RPMI7951 (cell line): ENCODE results near the gene GOLGA1. TPM values are rescaled to one million over a fixed set of nuclear protein-coding genes. Genes with fewer than 3 reads are reported as not detected.
"Not testable (repeated sequence)": the region's sequence is repeated elsewhere in the genome, so short reads cannot be mapped to it uniquely, and the experiment has no call there.

Source experiments
- DNase-seq: peaks from one replicate; pipeline ENCODE4 v3.0.0-alpha.2; 2012; ENCODE audit warnings: low read depth
- total RNA-seq: library from RNA; depleted of rRNA; stranded (reverse); fragments of >200 nt; shearing (Covaris generic); gene quantifications from 2 replicates; pipeline ENCODE4 v1.2.3, GENCODE V29; 2014; rRNA removed

The GOLGA1 gene
- 6.2 and 9.3 TPM in 2 replicates for total RNA-seq

GRCh38 chr9:124940894-124941678, at the start of gene GOLGA1:
Gene GOLGA1, minus strand, starts transcription at chr9:124941083. Its CDS starts 2,372 bp downstream, at chr9:124938711.
- peak; percentile 91 for DNase-seq

GRCh38 chr9:124983698-124984097, 42.8 kb upstream of the GOLGA1 start:
- no peak for DNase-seq

- no peak for DNase-seq
Measured at GRCh38 chr9:124980431-124980830, 39.5 kb upstream of the GOLGA1 start.

- DNase-seq: no peak
Measured at GRCh38 chr9:124975131-124975530, 34.2 kb upstream of the GOLGA1 start.

- no peak for DNase-seq
Measured at GRCh38 chr9:124973807-124974206, 32.9 kb upstream of the GOLGA1 start.

GRCh38 chr9:124972241-124972770, 31.4 kb upstream of the GOLGA1 start:
- no peak for DNase-seq

- DNase-seq: no peak
Measured at GRCh38 chr9:124969401-124969800, 28.5 kb upstream of the GOLGA1 start.

- no peak for DNase-seq
Measured at GRCh38 chr9:124968238-124968637, 27.4 kb upstream of the GOLGA1 start.

- DNase-seq: not testable (repeated sequence)
Measured at GRCh38 chr9:124965775-124966568, 25.1 kb upstream of the GOLGA1 start.

- DNase-seq: no peak
Measured at GRCh38 chr9:124964604-124965003, 23.7 kb upstream of the GOLGA1 start.

- no peak for DNase-seq
Measured at GRCh38 chr9:124964056-124964455, 23.2 kb upstream of the GOLGA1 start.

- no peak for DNase-seq
Measured at GRCh38 chr9:124960409-124960752, 19.5 kb upstream of the GOLGA1 start.

- not testable (repeated sequence) for DNase-seq
Measured at GRCh38 chr9:124959671-124960408, 19.0 kb upstream of the GOLGA1 start.

- DNase-seq: no peak
Measured at GRCh38 chr9:124954255-124954654, 13.4 kb upstream of the GOLGA1 start.

GRCh38 chr9:124950050-124950718, 9.3 kb upstream of the GOLGA1 start:
- DNase-seq: no peak

GRCh38 chr9:124949387-124949786, 8.5 kb upstream of the GOLGA1 start:
- DNase-seq: no peak

GRCh38 chr9:124947727-124948391, 7.0 kb upstream of the GOLGA1 start:
- no peak for DNase-seq

- no peak for DNase-seq
Measured at GRCh38 chr9:124946167-124946566, 5.3 kb upstream of the GOLGA1 start.

- peak; percentile 55 for DNase-seq
Measured at GRCh38 chr9:124941679-124942561, 1.0 kb upstream of the GOLGA1 start.

GRCh38 chr9:124940521-124940893, 376 bp downstream of the GOLGA1 start:
- no peak for DNase-seq
